Upper lobe of right lung (tissue), 1 donor: ENCODE data around the gene PROP1. TPM values are rescaled to one million over a fixed set of nuclear protein-coding genes. Genes with fewer than 3 reads are reported as not detected.
"Not testable (repeated sequence)": the region's sequence is repeated elsewhere in the genome, so short reads cannot be mapped to it uniquely, and the experiment has no call there.

Experiments
- ATAC-seq: fragments of 200-7000 bp; cut with Tn5 transposase; one replicate; pipeline ENCODE4 v1.9.1; 2020; ENCODE audit warnings: mild to moderate bottlenecking, moderate library complexity
- DNase-seq: peaks from one replicate; pipeline ENCODE4 v3.0.0-alpha.2; 2020
- H3K27ac ChIP-seq: fragments of 200-600 bp; one replicate; pipeline ENCODE4 v1.8.0; 2022
- H3K27me3 ChIP-seq: fragments of 200-600 bp; one replicate; pipeline ENCODE4 v1.8.0; 2022; ENCODE audit warnings: mild to moderate bottlenecking
- H3K36me3 ChIP-seq: fragments of 200-600 bp; one replicate; pipeline ENCODE4 v1.8.0; 2022
- H3K4me1 ChIP-seq: fragments of 200-600 bp; one replicate; pipeline ENCODE4 v1.8.0; 2022
- H3K4me3 ChIP-seq: fragments of 200-600 bp; one replicate; pipeline ENCODE4 v1.8.0; 2022; ENCODE audit warnings: mild to moderate bottlenecking
- H3K9me3 ChIP-seq: fragments of 200-600 bp; one replicate; pipeline ENCODE4 v1.8.0; 2022
- intact Hi-C: fragments of 100-400 bp; cut with DNase I; formaldehyde crosslinking; loops from one replicate; pipeline ENCODE4 v1.11.0; 2022
- total RNA-seq: library from RNA; stranded (reverse); fragmentation: NEBNext Ultra II Directional; extraction: Animal tissue kit (Norgen Biotek cat#: 25700); gene quantifications from one replicate; pipeline ENCODE4 v1.2.1, GENCODE V29; 2021
- TF ChIP-seq, protein P1 (sequence below): fragments of 200-600 bp; IDR thresholded peaks from one replicate; pipeline ENCODE4 v1.8.0; 2022; ENCODE audit warnings: antibody characterized with exemption
- donor health status: DM: no; HTN: yes; CAD: no; lungs with severe emphysema.

PROP1 gene
- total RNA-seq, 1 donor from 2014 or later: not detected

GRCh38 chr5:177972613-177973012, 23.4 kb downstream of the PROP1 start:
- ATAC-seq (no peak), DNase-seq (no peak)
- TF ChIP-seq, protein P1, sequence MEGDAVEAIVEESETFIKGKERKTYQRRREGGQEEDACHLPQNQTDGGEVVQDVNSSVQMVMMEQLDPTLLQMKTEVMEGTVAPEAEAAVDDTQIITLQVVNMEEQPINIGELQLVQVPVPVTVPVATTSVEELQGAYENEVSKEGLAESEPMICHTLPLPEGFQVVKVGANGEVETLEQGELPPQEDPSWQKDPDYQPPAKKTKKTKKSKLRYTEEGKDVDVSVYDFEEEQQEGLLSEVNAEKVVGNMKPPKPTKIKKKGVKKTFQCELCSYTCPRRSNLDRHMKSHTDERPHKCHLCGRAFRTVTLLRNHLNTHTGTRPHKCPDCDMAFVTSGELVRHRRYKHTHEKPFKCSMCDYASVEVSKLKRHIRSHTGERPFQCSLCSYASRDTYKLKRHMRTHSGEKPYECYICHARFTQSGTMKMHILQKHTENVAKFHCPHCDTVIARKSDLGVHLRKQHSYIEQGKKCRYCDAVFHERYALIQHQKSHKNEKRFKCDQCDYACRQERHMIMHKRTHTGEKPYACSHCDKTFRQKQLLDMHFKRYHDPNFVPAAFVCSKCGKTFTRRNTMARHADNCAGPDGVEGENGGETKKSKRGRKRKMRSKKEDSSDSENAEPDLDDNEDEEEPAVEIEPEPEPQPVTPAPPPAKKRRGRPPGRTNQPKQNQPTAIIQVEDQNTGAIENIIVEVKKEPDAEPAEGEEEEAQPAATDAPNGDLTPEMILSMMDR: no peak
- Histone ChIP-seq H3K4me1 (no peaks in the 10 kb centered on the region), H3K4me3 (no peak overlapping the region), H3K9me3 (no peaks in the 10 kb centered on the region), H3K27me3 (no peaks in the 10 kb centered on the region), H3K27ac (no peak overlapping the region), H3K36me3 (no peaks in the 10 kb centered on the region)
- intact Hi-C loops: no loop called here

DNA sequence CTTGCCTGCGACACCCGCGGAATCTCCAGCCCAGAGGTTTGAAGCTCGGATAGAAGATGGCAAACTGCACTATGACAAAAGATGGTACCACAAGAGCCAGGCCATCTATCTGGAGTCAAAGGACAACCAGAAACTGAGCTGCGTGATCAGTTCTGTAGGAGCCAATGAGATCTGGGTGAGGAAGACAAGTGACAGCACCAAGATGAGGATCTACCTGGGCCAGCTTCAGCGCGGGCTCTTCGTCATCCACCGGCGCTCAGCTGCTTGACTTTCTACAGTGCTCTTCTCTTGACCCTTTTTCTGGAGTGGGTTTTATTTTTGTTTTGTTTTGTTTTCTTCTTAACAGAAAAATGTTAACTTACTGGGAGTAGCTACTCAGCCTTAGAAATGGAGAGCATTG, 24.0 kb downstream of the PROP1 start:
- H3K4me3 ChIP-seq, H3K9me3 ChIP-seq, H3K36me3 ChIP-seq, intact Hi-C loops, DNase-seq, H3K27me3 ChIP-seq, ATAC-seq, H3K4me1 ChIP-seq, H3K27ac ChIP-seq: not testable (repeated sequence)

GRCh38 chr5:177968661-177969211, 27.3 kb downstream of the PROP1 start:
- Histone ChIP-seq H3K27me3 (no peaks in the 10 kb centered on the region), H3K27ac (no peak overlapping the region), H3K4me1 (no peaks in the 10 kb centered on the region), H3K9me3 (no peaks in the 10 kb centered on the region), H3K36me3 (no peaks in the 10 kb centered on the region), H3K4me3 (no peak overlapping the region)
- no peak for ATAC-seq
- TF ChIP-seq, protein P1: no peak
- DNase-seq: no peak
- intact Hi-C loops: no loop called here

DNA sequence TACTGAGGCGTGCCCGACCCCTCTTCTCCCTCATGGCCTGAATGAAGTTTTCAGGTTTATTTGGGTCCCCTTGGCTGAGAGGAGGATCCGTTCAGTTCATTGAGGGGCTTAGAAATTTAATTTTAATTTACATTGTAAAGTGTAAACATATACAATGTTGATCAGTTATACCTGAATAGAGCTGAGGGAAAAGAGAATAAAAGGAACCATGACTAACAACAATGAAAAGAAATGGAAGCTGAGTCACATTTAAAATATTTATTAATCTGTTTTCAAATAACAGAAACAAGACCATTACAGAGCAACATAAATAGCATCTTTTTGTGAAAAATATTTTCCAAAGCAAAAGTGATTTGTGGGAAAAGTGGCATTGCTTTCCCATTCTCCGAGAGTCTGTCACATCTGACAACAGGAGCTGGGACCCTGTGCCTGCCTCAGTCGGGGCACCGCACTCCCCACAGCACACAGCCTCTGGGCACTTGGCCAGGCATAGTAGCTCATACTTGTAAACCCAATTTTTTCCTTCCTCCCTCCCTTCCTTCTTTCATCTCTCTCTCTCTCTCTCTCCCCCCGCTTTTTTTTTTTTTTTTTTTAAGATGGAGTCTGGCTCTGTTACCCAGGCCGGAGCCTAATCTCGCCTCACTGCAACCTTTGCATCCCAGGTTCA, 28.7 kb downstream of the PROP1 start:
- intact Hi-C loops: no loop called here
- DNase-seq: no peak
- Histone ChIP-seq H3K4me3 (no peak overlapping the region), H3K36me3 (no peaks in the 10 kb centered on the region), H3K27me3 (no peaks in the 10 kb centered on the region), H3K27ac (no peak overlapping the region), H3K9me3 (no peaks in the 10 kb centered on the region), H3K4me1 (no peaks in the 10 kb centered on the region)
- ATAC-seq: no peak
- TF ChIP-seq, protein P1: no peak

DNA sequence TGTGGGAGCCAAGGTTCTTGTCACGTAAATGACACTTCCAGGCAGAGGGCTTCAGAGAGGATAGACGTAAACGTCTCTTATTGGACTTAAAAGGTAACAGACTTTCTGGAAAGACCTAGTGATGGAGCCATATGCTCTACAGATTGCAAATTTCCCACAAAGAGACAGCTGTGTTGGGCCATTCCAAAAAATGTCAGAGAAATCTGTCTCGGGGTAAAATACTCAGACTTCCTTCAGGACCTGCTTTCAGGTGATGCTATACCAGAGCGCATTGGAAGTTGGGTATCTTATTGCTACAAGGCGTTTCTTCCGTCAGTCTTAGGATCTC, 29.2 kb downstream of the PROP1 start:
- Histone ChIP-seq H3K4me1 (no peaks in the 10 kb centered on the region), H3K4me3 (no peak overlapping the region), H3K9me3 (no peaks in the 10 kb centered on the region), H3K27me3 (no peaks in the 10 kb centered on the region), H3K27ac (no peak overlapping the region), H3K36me3 (no peaks in the 10 kb centered on the region)
- TF ChIP-seq, protein P1: no peak
- ATAC-seq (no peak), DNase-seq (no peak)
- intact Hi-C loops: no loop called here

- Histone ChIP-seq H3K27me3 (no peaks in the 10 kb centered on the region), H3K27ac (no peak overlapping the region), H3K36me3 (no peaks in the 10 kb centered on the region), H3K4me1 (no peaks in the 10 kb centered on the region), H3K4me3 (no peak overlapping the region), H3K9me3 (no peaks in the 10 kb centered on the region)
- no peak for ATAC-seq
- no peak for DNase-seq
- intact Hi-C loops: no loop called here
- TF ChIP-seq, protein P1: no peak
These were observed 29.8 kb downstream of the PROP1 start for GRCh38 chr5:177966009-177966838.
